ENCODE results near the gene PPP4R1.

PPP4R1 gene

GRCh38 chr18:9577361-9577760 is 37.0 kb downstream of the PPP4R1 start:
- no peak for TF ChIP-seq CTCF (conservative IDR thresholded peaks at IDR 0.05; ENCODE audit: low read depth, low read length)
- no peaks in the 10 kb centered on the region for H3K4me1 ChIP-seq (ENCODE audit: low read depth, poor library complexity, severe bottlenecking)
- peaks cover 10% of the 10 kb centered on the region for H3K36me3 ChIP-seq (ENCODE audit: insufficient read depth)
- no peak overlapping the region for H2AFZ ChIP-seq (ENCODE audit: low read depth)
- H3K27ac ChIP-seq: no peak overlapping the region
- no peak overlapping the region for H3K4me3 ChIP-seq (IDR thresholded peaks at IDR 0.05; ENCODE audit: insufficient read depth, low read depth, low read length)
- no peaks in the 10 kb centered on the region for H4K20me1 ChIP-seq (ENCODE audit: insufficient read depth)
- H3K4me2 ChIP-seq: no peak overlapping the region
- H3K9ac ChIP-seq: no peak overlapping the region
- no peaks in the 10 kb centered on the region for H3K79me2 ChIP-seq (ENCODE audit: insufficient read depth, low read depth)
- no peaks in the 10 kb centered on the region for H3K27me3 ChIP-seq (ENCODE audit: insufficient read depth, low read depth)

- Histone ChIP-seq H4K20me1 (ENCODE audit: insufficient read depth) (no peaks in the 10 kb centered on the region), H3K4me3 (IDR thresholded peaks at IDR 0.05; ENCODE audit: insufficient read depth, low read depth, low read length) (no peak overlapping the region), H3K9ac (no peak overlapping the region), H3K79me2 (ENCODE audit: insufficient read depth, low read depth) (no peaks in the 10 kb centered on the region), H2AFZ (ENCODE audit: low read depth) (no peak overlapping the region), H3K4me1 (ENCODE audit: low read depth, poor library complexity, severe bottlenecking) (no peaks in the 10 kb centered on the region), H3K27ac (no peak overlapping the region), H3K4me2 (no peak overlapping the region), H3K27me3 (ENCODE audit: insufficient read depth, low read depth) (no peaks in the 10 kb centered on the region), H3K36me3 (ENCODE audit: insufficient read depth) (peaks cover 4% of the 10 kb centered on the region; the same call in 1 of the 2 replicates)
- TF ChIP-seq CTCF (conservative IDR thresholded peaks at IDR 0.05; ENCODE audit: low read depth, low read length): peak; percentile 62
Measured at GRCh38 chr18:9575558-9575957, 38.8 kb downstream of the PPP4R1 start.

DNA sequence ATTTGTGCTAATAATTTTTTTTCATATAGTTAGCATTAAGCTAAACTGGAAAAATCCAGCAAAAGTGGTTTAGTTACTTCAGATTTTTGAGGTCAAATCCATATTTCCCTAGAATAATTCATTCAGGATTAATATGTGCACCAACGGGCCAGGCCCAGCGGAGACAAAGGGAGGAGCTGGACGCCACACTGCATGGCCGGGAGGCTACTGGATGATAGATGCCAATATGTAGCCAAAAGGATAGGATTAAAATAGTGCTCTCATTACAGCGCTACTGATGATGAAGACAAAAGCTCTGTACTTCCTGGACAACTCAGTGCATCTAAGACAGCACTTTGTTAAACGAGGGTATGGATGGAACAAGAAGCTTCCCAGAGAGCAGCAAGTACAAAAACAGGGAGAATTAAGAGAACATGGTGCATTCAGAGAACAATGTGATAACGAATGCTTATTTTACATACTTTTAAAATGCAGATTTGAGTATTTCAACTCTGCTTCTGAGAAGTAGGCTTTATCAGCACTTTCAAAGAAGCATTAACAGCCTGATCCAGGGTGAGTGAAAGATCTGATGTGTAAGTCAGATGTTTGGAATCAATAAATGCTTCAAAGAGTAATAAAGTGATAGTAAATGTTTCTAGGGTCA is 39.8 kb downstream of the PPP4R1 start:
- no peaks in the 10 kb centered on the region for H3K4me1 ChIP-seq (ENCODE audit: low read depth, poor library complexity, severe bottlenecking)
- TF ChIP-seq CTCF (conservative IDR thresholded peaks at IDR 0.05; ENCODE audit: low read depth, low read length): no peak
- H3K79me2 ChIP-seq (ENCODE audit: insufficient read depth, low read depth): no peaks in the 10 kb centered on the region
- H2AFZ ChIP-seq (ENCODE audit: low read depth): no peak overlapping the region
- no peak overlapping the region for H3K4me2 ChIP-seq
- no peak overlapping the region for H3K4me3 ChIP-seq (IDR thresholded peaks at IDR 0.05; ENCODE audit: insufficient read depth, low read depth, low read length)
- no peaks in the 10 kb centered on the region for H4K20me1 ChIP-seq (ENCODE audit: insufficient read depth)
- H3K9ac ChIP-seq: no peak overlapping the region
- no peaks in the 10 kb centered on the region for H3K27me3 ChIP-seq (ENCODE audit: insufficient read depth, low read depth)
- H3K36me3 ChIP-seq (ENCODE audit: insufficient read depth): peaks cover 4% of the 10 kb centered on the region; the same call in 1 of the 2 replicates
- H3K27ac ChIP-seq: no peak overlapping the region

DNA sequence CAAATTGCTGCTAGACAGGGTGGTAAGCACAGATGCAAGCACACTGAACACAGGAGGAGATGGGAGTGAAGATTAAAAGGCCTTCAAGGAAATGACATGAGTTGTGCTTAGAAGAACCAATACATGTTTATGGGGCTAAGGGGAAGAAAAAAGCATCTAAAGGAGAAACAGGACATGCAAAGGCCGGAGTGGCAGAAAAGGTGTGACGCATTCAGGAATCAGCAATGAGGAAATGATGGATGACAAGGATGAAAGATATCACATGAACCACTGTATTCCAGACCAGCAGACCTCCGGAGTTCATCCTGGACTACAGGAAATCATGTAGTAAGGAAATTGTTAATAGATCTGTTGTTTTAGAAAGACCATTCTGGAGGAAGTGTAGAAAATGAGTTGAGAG is 42.8 kb downstream of the PPP4R1 start:
- no peak for TF ChIP-seq CTCF (conservative IDR thresholded peaks at IDR 0.05; ENCODE audit: low read depth, low read length)
- Histone ChIP-seq H3K4me1 (ENCODE audit: low read depth, poor library complexity, severe bottlenecking) (peaks cover 11% of the 10 kb centered on the region), H3K36me3 (ENCODE audit: insufficient read depth) (peaks cover 3% of the 10 kb centered on the region; the same call in 1 of the 2 replicates), H2AFZ (ENCODE audit: low read depth) (no peak overlapping the region), H3K4me3 (IDR thresholded peaks at IDR 0.05; ENCODE audit: insufficient read depth, low read depth, low read length) (no peak overlapping the region), H3K4me2 (no peak overlapping the region), H3K79me2 (ENCODE audit: insufficient read depth, low read depth) (no peaks in the 10 kb centered on the region), H3K9ac (no peak overlapping the region), H3K27ac (no peak overlapping the region), H4K20me1 (ENCODE audit: insufficient read depth) (no peaks in the 10 kb centered on the region), H3K27me3 (ENCODE audit: insufficient read depth, low read depth) (no peaks in the 10 kb centered on the region)

Data from KMS-11 (cell line).